Daoy (cell line): Measurements from ENCODE around the gene RDM1. TPM values are rescaled to one million over a fixed set of nuclear protein-coding genes. Genes with fewer than 3 reads are reported as not detected.

ENCODE experiments used
- DNase-seq: peaks from one replicate; pipeline ENCODE4 v3.0.0-alpha.2; 2015; ENCODE audit warnings: low read depth
- total RNA-seq: library from RNA; depleted of rRNA; stranded (reverse); fragments of >200 nt; shearing (Covaris generic); gene quantifications from 2 replicates; pipeline ENCODE4 v1.2.3, GENCODE V29; 2014; rRNA removed

Gene RDM1
- total RNA-seq, 1 experiment from 2014 or later, result 4.3 TPM

DNA sequence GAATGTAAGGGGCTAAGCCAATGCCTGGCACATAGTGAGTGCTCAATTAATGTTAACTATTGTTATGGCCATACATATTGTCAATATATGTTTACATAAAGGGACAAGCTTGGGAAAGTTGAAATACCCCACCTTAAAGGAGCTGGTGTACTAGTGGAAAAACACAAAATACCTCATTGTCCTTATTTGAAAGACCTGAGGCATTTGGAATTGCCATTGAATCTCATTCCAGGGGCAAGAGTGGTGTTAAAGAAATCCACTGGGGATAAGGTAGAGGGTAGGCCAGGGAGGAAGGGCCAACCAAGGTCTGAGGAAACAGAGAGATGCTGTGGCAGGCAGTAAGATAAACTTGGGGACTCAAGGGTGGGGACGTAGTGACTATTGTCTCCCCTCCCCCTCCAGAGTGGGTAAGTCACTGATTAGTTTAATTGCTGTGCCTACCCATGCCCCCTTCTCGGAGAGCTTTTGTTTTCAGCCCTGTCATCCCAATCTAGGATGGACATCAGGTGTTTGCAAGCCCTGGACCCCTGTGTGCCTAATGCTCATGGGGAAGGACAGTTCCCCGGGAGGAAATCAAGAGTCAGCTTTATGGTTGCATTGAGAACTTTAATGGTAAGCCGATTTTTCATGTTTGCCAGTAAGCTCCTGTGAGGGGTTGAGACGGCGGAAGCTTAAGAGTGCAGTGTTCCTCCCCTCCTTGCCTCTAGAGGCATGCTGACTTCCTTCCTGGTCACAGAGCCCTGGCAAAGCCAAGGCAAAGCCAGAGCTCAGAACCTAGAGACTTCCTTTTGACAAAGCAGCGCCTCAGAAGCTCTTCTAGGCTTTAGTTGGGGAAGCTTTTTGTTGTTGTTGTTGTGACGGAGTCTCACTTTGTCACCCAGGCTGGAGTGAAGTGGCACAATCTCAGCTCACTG lies 59.4 kb downstream of the RDM1 start:
- no peak for DNase-seq

DNA sequence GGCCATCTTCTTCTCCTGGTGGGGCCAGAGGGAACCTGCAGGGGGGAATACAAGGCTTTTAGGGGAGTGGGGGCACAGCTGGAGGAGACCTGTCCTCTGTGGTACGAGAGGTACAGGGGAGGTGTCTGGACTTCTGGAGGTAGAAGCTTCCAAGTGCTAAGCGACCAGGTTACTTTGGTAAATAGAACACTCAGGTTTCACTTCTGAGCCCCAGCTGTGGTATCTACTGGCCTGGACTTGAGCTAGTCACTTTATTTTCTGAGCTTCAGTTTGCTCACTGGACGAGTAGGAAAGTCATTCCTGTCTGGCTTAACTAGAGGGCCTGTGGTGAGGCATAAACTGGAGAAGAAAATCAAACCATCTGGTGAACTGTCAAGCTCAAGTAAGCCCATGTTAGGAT lies 61.8 kb downstream of the RDM1 start, which contains the start of gene HEATR9:
TSS of gene HEATR9 (minus strand) at position 155 of the 400 bp plus-strand sequence. CDS start at position 6, 149 bp downstream.
- DNase-seq, result no peak

Other genes with a start within 250 kb of the RDM1 start
- 0.39 and 3.5 TPM in 2 replicates for gene RASL10B, start 199.1 kb downstream of the RDM1 start, total RNA-seq
- not detected in 2 replicates for gene GAS2L2, start 177.5 kb downstream of the RDM1 start, total RNA-seq
- not detected in 2 replicates for gene C17orf50, start 169.9 kb downstream of the RDM1 start, total RNA-seq
- 0.40 TPM in 1 of 2 replicates, not detected in the other for gene MMP28, start 135.1 kb downstream of the RDM1 start, total RNA-seq
- 12.1 and 15.9 TPM in 2 replicates for gene TAF15, start 121.3 kb downstream of the RDM1 start, total RNA-seq
- not detected in 2 replicates for gene HEATR9, start 61.9 kb downstream of the RDM1 start, total RNA-seq
- gene CCL5, start 50.4 kb downstream of the RDM1 start, total RNA-seq, result 9.0 and 14.4 TPM in 2 replicates
- gene LYZL6, start 12.9 kb upstream of the RDM1 start, total RNA-seq, result not detected in 2 replicates
- gene CCL16, start 50.7 kb upstream of the RDM1 start, total RNA-seq, result not detected in 2 replicates
- not detected in 2 replicates for gene CCL14, start 56.0 kb upstream of the RDM1 start, total RNA-seq
- not detected in 2 replicates for gene CCL15, start 70.8 kb upstream of the RDM1 start, total RNA-seq
- not detected in 2 replicates for gene CCL23, start 87.2 kb upstream of the RDM1 start, total RNA-seq
- gene CCL18, start 133.5 kb upstream of the RDM1 start, total RNA-seq, result not detected in 2 replicates
- gene CCL3, start 159.4 kb upstream of the RDM1 start, total RNA-seq, result 0.46 TPM in 1 of 2 replicates, not detected in the other
- gene CCL4, start 173.1 kb upstream of the RDM1 start, total RNA-seq, result not detected in 2 replicates
- not detected in 2 replicates for gene TBC1D3B, start 245.9 kb upstream of the RDM1 start, total RNA-seq